Measurements from ENCODE around the gene CMTM7. TPM values are rescaled to one million over a fixed set of nuclear protein-coding genes. Genes with fewer than 3 reads are reported as not detected.

Gene CMTM7
- total and polyA plus RNA-seq, 2 of the 13 experiments (the other 11 are each of a cell fraction or from before 2014, with no cell fraction given) = 20.9 to 21.4 TPM

DNA sequence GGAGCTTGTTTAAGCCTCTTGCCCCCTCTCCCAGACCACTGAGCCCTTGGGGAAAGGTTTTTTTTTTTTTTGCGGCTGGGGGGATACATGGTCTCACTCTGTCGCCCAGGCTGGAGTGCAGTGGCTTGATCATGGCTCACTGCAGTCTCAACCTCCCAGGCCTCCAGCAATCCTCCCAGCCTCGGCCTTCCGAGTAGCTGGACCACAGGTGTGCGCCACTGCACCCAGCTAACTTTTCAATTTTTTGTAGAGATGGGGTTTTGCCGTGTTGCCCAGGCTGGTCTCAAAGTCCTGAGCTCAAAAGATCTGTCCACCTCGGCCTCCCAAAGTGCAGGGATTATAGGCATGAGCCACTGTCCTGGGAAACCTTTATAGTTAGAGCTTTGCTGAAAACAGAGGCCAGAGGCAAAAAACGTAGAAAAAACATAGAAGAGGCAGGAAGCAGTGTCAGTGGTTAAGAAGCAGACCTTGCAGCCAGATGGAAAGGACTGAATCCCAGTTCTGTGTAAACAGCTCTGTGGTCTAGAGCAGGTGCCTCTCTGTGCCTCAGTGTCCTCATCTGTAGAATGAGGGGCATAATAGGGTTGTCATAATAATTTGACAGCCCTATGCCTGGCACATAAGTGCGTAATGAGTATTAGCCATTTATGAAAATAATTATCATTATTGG lies 33.1 kb downstream of the CMTM7 start:
- Histone ChIP-seq H3K79me2 (ENCODE audit: insufficient read depth, low read length) (peaks cover 43% of the 10 kb centered on the region), H3K4me2 (ENCODE audit: low read depth, low read length) (no peak overlapping the region), H2AFZ (ENCODE audit: low read length) (no peak overlapping the region), H4K20me1 (ENCODE audit: insufficient read depth, low read length) (no peaks in the 10 kb centered on the region), H3K27me3 (ENCODE audit: control insufficient read depth in 1 of 2, insufficient read depth in 2 of 2, low read length in 2 of 2) (no peaks in the 10 kb centered on the region), H3K36me3 (replicated peaks in 1 of 2; ENCODE audit: control insufficient read depth in 1 of 2, insufficient read depth in 2 of 2, low read length in 2 of 2) (peaks cover 0 to 3% of the 10 kb centered on the region in 2 experiments; a peak in 1 of 5 replicates), H3K4me1 (ENCODE audit: insufficient read depth, low read length) (peaks cover 56% of the 10 kb centered on the region), H3K9ac (ENCODE audit: insufficient read depth, low read depth, low read length) (no peak overlapping the region), H3K27ac (ENCODE audit: extremely low read length, insufficient read depth, low read length) (no peak overlapping the region), H3K9me3 (ENCODE audit: low read length) (no peaks in the 10 kb centered on the region), H3K4me3 (replicated peaks in 1 of 3; ENCODE audit: insufficient read depth in 1 of 3, low read depth in 2 of 3, low read length in 3 of 3) (no peak overlapping the region)
- intact Hi-C loops (cut with micrococcal nuclease; ENCODE audit: unreplicated experiment) = no loop called here
- in situ Hi-C loops (cut with HindIII; ENCODE audit: extremely low pct_ligation_motif_present, low pct_unique_long_range_greater_than_20kb) = no loop called here
- no TSS peak for BruUV-seq (replicated peaks)
- WGBS (ENCODE audit: low lambda C conversion rate) = 83% methylated on average over 9 of the region's 9 CpGs
- ChIA-PET CTCF (ENCODE audit: low intra/inter-chr PET ratio, low total read pairs) (no interaction called here), POLR2A (no interaction called here)
- TF ChIP-seq HOXA3 (CRISPR knock-in tag; IDR thresholded peaks at IDR 0.05) (no peak), ZNF562 (CRISPR knock-in tag; IDR thresholded peaks at IDR 0.05; ENCODE audit: borderline replicate concordance) (no peak), CBX1 (IDR thresholded peaks at IDR 0.05; ENCODE audit: low read depth) (no peak), ZNF260 (CRISPR knock-in tag; IDR thresholded peaks at IDR 0.05; ENCODE audit: borderline replicate concordance, low read depth) (no peak), RAD21 (CRISPR knock-in tag; IDR thresholded peaks at IDR 0.05) (no peak), RELA (CRISPR knock-in tag; IDR thresholded peaks at IDR 0.05) (no peak), ZNF263 (CRISPR knock-in tag; IDR thresholded peaks at IDR 0.05) (no peak), KLF12 (CRISPR knock-in tag; IDR thresholded peaks at IDR 0.05; ENCODE audit: borderline replicate concordance) (no peak), SP5 (CRISPR knock-in tag; IDR thresholded peaks at IDR 0.05; ENCODE audit: borderline replicate concordance, low read depth) (no peak), XBP1 (CRISPR knock-in tag; IDR thresholded peaks at IDR 0.05) (no peak), SIN3A (IDR thresholded peaks at IDR 0.05; ENCODE audit: borderline replicate concordance, low read depth, low read length) (no peak)
- TF ChIP-seq, protein P1, sequence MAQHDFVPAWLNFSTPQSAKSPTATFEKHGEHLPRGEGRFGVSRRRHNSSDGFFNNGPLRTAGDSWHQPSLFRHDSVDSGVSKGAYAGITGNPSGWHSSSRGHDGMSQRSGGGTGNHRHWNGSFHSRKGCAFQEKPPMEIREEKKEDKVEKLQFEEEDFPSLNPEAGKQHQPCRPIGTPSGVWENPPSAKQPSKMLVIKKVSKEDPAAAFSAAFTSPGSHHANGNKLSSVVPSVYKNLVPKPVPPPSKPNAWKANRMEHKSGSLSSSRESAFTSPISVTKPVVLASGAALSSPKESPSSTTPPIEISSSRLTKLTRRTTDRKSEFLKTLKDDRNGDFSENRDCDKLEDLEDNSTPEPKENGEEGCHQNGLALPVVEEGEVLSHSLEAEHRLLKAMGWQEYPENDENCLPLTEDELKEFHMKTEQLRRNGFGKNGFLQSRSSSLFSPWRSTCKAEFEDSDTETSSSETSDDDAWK (CRISPR knock-in tag; IDR thresholded peaks at IDR 0.05) = no peak
- FAIRE-seq (no peak), DNase-seq (ENCODE audit: low spot score) (no peak), ATAC-seq (no peak)
